GM06990 (cell line): ENCODE data around the gene EGF.

ENCODE experiments used
- DNase-seq: peaks from one replicate; pipeline ENCODE4 v3.0.0-alpha.2; 2011; ENCODE audit not compliant: insufficient read length; ENCODE audit errors: extremely low read depth
- H3K27me3 ChIP-seq: replicated peaks from 2 replicates; pipeline ENCODE4 v1.6.0; 2011; ENCODE audit warnings: low read length; ENCODE audit not compliant: control insufficient read depth, insufficient read depth
- H3K36me3 ChIP-seq: 2 replicates; pipeline ENCODE4 v1.5.1; 2011; ENCODE audit warnings: low read length; ENCODE audit not compliant: control insufficient read depth, insufficient read depth
- H3K4me3 ChIP-seq: replicated peaks from 2 replicates; pipeline ENCODE4 v1.5.1; 2011; ENCODE audit warnings: low read depth, mild to moderate bottlenecking, control low read depth, low read length
- CTCF ChIP-seq: IDR thresholded peaks from 2 replicates; pipeline ENCODE4 v1.5.1; 2011; ENCODE audit warnings: low read length, control low read depth, mild to moderate bottlenecking, inconsistent platforms; ENCODE audit not compliant: insufficient read depth, poor library complexity, severe bottlenecking

EGF gene

GRCh38 chr4:110007217-110007616 is 94.5 kb downstream of the EGF start:
- no peaks in the 10 kb centered on the region for H3K27me3 ChIP-seq
- no peak for DNase-seq
- H3K4me3 ChIP-seq: no peak overlapping the region
- TF ChIP-seq CTCF: no peak
- H3K36me3 ChIP-seq: no peaks in the 10 kb centered on the region

- no peak for DNase-seq
- Histone ChIP-seq H3K36me3 (no peaks in the 10 kb centered on the region), H3K4me3 (no peak overlapping the region), H3K27me3 (no peaks in the 10 kb centered on the region)
- no peak for TF ChIP-seq CTCF
Measured at GRCh38 chr4:110008540-110008939, 95.9 kb downstream of the EGF start.

GRCh38 chr4:110009550-110009949 is 96.9 kb downstream of the EGF start:
- DNase-seq: no peak
- no peak for TF ChIP-seq CTCF
- Histone ChIP-seq H3K27me3 (no peaks in the 10 kb centered on the region), H3K4me3 (no peak overlapping the region), H3K36me3 (no peaks in the 10 kb centered on the region)

GRCh38 chr4:110010797-110011196 is 98.1 kb downstream of the EGF start:
- Histone ChIP-seq H3K4me3 (no peak overlapping the region), H3K27me3 (no peaks in the 10 kb centered on the region), H3K36me3 (no peaks in the 10 kb centered on the region)
- no peak for DNase-seq
- TF ChIP-seq CTCF: no peak

GRCh38 chr4:110012917-110013316 is 100.2 kb downstream of the EGF start:
- Histone ChIP-seq H3K36me3 (no peaks in the 10 kb centered on the region), H3K27me3 (no peaks in the 10 kb centered on the region), H3K4me3 (no peak overlapping the region)
- TF ChIP-seq CTCF: no peak
- DNase-seq: no peak

GRCh38 chr4:110014233-110014632 is 101.5 kb downstream of the EGF start:
- DNase-seq: no peak
- no peak for TF ChIP-seq CTCF
- no peaks in the 10 kb centered on the region for H3K27me3 ChIP-seq
- no peaks in the 10 kb centered on the region for H3K36me3 ChIP-seq
- H3K4me3 ChIP-seq: no peak overlapping the region
